BE2C (cell line): Measurements from ENCODE around the gene GRIK2.

ENCODE experiments used
- DNase-seq: peaks from one replicate; pipeline ENCODE4 v3.0.0-alpha.2; 2020
- H3K27me3 ChIP-seq: fragments of 250-450 bp; sonication (Bioruptor Pico); 2 replicates; pipeline ENCODE4 v1.5.1; 2020; ENCODE audit warnings: mild to moderate bottlenecking
- H3K36me3 ChIP-seq: fragments of 250-450 bp; sonication (Bioruptor Pico); 2 replicates; pipeline ENCODE4 v1.5.1; 2020; ENCODE audit warnings: mild to moderate bottlenecking
- H3K4me1 ChIP-seq: fragments of 250-450 bp; sonication (Bioruptor Pico); 2 replicates; pipeline ENCODE4 v1.5.1; 2020
- H3K4me3 ChIP-seq: 2 replicates; pipeline ENCODE4 v1.5.1; 2011; ENCODE audit warnings: low read depth, low read length
- H3K9me3 ChIP-seq: fragments of 250-450 bp; sonication (Bioruptor Pico); 2 replicates; pipeline ENCODE4 v1.5.1; 2020
- TF ChIP-seq, protein P1 (sequence below): IDR thresholded peaks from 2 replicates; pipeline ENCODE4 v1.5.1; 2012; ENCODE audit warnings: mild to moderate bottlenecking, low read depth, low read length

GRIK2 gene

DNA sequence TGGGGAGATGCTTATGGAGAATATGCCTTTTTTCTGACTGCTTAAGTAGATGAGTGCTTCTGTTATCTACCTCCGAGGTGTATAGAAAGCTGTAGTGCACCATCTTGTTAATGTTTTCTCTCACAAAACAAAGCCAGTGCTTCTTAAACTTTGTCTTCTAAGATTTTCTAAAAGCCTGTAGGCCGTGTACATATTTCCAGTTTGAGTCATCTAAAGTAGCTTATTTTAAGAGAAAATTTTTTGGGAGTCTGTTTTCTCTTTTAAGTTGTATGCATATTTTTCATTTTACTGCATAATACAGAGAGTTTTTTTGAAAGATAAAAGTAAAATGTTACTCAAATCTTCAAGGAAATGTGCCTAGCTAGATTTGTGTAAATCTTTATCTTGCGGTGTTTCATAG, 151.7 kb downstream of the GRIK2 start:
- Histone ChIP-seq H3K27me3 (no peaks in the 10 kb centered on the region), H3K36me3 (no peaks in the 10 kb centered on the region), H3K4me3 (no peak overlapping the region), H3K9me3 (no peaks in the 10 kb centered on the region), H3K4me1 (peaks cover 6% of the 10 kb centered on the region)
- TF ChIP-seq, protein P1, sequence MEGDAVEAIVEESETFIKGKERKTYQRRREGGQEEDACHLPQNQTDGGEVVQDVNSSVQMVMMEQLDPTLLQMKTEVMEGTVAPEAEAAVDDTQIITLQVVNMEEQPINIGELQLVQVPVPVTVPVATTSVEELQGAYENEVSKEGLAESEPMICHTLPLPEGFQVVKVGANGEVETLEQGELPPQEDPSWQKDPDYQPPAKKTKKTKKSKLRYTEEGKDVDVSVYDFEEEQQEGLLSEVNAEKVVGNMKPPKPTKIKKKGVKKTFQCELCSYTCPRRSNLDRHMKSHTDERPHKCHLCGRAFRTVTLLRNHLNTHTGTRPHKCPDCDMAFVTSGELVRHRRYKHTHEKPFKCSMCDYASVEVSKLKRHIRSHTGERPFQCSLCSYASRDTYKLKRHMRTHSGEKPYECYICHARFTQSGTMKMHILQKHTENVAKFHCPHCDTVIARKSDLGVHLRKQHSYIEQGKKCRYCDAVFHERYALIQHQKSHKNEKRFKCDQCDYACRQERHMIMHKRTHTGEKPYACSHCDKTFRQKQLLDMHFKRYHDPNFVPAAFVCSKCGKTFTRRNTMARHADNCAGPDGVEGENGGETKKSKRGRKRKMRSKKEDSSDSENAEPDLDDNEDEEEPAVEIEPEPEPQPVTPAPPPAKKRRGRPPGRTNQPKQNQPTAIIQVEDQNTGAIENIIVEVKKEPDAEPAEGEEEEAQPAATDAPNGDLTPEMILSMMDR = no peak
- DNase-seq = no peak

DNA sequence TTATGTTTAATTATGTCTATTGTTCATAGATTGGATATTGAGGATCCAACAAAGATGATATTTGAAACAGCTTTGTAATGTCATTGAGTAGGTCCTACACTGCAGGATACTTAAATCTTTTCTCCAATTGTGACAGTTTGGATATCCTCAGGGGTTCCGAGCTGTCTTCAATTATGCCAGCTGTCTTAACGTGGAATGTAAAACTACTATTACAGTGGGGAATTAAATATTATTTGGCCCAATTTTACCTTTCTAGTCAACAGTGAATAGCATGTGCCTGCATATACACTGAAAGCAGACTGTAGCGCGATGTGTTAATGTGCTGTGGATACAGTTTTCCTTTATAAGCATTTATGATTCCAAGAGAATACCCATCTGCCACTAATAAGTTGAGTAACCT, 156.9 kb downstream of the GRIK2 start:
- TF ChIP-seq, protein P1 = no peak
- no peak overlapping the region for H3K4me3 ChIP-seq
- H3K9me3 ChIP-seq = no peaks in the 10 kb centered on the region
- no peak for DNase-seq
- H3K36me3 ChIP-seq = no peaks in the 10 kb centered on the region
- H3K4me1 ChIP-seq = no peaks in the 10 kb centered on the region
- H3K27me3 ChIP-seq = no peaks in the 10 kb centered on the region

DNA sequence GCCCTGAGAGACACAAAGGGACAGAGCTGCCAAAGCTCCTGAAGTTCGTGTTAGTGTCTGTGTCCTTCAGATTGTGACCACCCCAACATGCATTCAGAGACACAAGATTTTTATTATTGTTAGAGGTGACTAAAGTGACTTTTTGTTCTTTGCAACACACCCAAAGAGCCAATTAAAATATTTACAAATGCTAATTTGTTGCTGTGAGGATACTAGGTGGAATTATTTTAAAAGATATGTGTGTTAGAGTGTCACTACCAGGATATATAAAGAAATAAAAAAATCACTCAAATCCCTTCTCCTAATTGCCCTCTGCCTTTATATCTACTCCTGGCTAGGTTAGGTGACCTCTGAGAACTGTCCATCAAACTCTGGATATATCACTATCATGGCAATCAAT, 160.7 kb downstream of the GRIK2 start:
- Histone ChIP-seq H3K36me3 (no peaks in the 10 kb centered on the region), H3K4me3 (no peak overlapping the region), H3K4me1 (no peaks in the 10 kb centered on the region), H3K9me3 (no peaks in the 10 kb centered on the region), H3K27me3 (no peaks in the 10 kb centered on the region)
- DNase-seq = no peak
- TF ChIP-seq, protein P1 = no peak

DNA sequence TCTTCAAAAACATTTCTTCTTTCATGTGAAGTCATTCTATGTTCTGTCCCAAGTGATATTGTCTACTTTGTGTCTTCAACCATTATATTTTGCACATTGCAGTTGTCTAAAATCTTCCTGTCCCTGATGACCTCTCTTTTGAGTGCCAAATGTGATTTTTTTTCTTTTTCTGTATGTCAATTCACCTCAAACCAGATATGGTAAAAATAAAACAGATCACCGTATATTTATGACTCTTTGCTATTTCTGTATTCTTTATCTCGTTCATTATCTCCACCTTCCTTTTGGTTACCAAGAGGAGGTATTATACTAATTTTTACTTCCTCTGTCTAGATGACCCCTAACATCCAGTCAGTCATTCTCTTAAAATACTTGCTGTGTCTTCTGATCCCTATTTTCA, 165.2 kb downstream of the GRIK2 start:
- no peak for DNase-seq
- Histone ChIP-seq H3K27me3 (no peaks in the 10 kb centered on the region), H3K36me3 (no peaks in the 10 kb centered on the region; the same call in 1 of the 2 replicates), H3K9me3 (0 out of 2 replicates have a peak, but pooled peaks cover 3% of the 10 kb centered on the region), H3K4me1 (peaks cover 3% of the 10 kb centered on the region; the same call in 1 of the 2 replicates), H3K4me3 (no peak overlapping the region)
- TF ChIP-seq, protein P1 = no peak

DNA sequence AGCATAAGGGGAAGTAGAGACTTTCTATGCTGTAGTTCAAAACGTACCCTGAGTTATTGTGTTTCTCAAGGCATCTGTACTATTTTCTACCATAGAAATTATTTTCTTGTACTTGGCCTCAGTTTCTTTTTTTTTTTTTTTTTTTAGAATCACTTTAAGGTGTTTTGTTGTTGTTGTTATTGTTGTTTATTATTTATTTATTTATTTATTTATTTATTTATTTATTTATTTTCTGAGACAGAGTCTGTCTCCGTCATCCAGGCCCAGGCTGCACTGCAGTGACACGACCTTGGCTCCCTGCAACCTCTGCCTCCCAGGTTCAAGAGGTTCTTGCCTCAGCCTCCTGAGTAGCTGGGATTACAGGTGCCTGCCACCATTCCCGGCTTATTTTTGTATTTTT, 179.1 kb downstream of the GRIK2 start:
- Histone ChIP-seq H3K27me3 (no peaks in the 10 kb centered on the region), H3K4me3 (no peak overlapping the region), H3K9me3 (no peaks in the 10 kb centered on the region), H3K36me3 (peaks cover under 1% of the 10 kb centered on the region; the same call in 1 of the 2 replicates), H3K4me1 (peaks cover 8% of the 10 kb centered on the region; the same call in 1 of the 2 replicates)
- TF ChIP-seq, protein P1 = no peak
- no peak for DNase-seq

DNA sequence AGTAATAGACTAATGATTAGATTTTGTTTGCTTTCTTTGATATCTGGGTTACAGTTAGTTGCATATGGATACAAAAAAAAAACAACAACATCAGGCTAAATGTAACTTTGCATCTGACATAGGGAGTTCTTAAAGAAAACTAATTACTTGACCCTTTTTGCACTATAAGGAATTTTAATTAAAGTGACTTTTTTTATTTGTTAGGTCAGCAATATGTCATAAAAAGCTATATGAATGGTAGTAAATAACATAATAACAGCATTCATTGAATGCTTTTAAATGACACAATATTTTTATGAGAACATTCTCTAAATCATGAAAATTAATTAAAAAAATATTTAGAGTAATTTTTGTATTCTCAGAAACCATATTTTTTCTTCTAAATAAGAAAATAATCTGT, 183.6 kb downstream of the GRIK2 start:
- H3K27me3 ChIP-seq = no peaks in the 10 kb centered on the region
- TF ChIP-seq, protein P1 = no peak
- peaks cover 8% of the 10 kb centered on the region; the same call in 1 of the 2 replicates for H3K4me1 ChIP-seq
- DNase-seq = no peak
- no peaks in the 10 kb centered on the region for H3K9me3 ChIP-seq
- H3K36me3 ChIP-seq = peaks cover 3% of the 10 kb centered on the region; the same call in 1 of the 2 replicates
- H3K4me3 ChIP-seq = no peak overlapping the region
